Measurements from ENCODE around the gene SLC8A3. TPM values are rescaled to one million over a fixed set of nuclear protein-coding genes. Genes with fewer than 3 reads are reported as not detected.
"Not testable (repeated sequence)": the region's sequence is repeated elsewhere in the genome, so short reads cannot be mapped to it uniquely, and the experiment has no call there.

SLC8A3 gene
- under 1 TPM; 0.62 to 0.72 TPM for total RNA-seq

- peak within 1 kb of the TSS; percentile 27 for H3K27ac Mint-ChIP-seq
- H3K4me3 Mint-ChIP-seq, result peak within 1 kb of the TSS; percentile 85
- H3K4me1 Mint-ChIP-seq, result peaks cover 19% of the 10 kb centered on the region
- peaks cover 2% of the 10 kb centered on the region for H3K9me3 Mint-ChIP-seq
- DNase-seq, result peak; percentile 55
- H3K27me3 Mint-ChIP-seq, result peaks cover 74% of the 10 kb centered on the region
- peaks cover 8% of the 10 kb centered on the region for H3K36me3 Mint-ChIP-seq
These were observed at the start of gene SLC8A3 for GRCh38 chr14:70188659-70189455. Gene SLC8A3 (minus strand): TSS chr14:70188951. CDS start chr14:70168422, 20,529 bp downstream.

GRCh38 chr14:70237710-70238109, 49.0 kb upstream of the SLC8A3 start:
- Mint-ChIP-seq H3K36me3 (no peaks in the 10 kb centered on the region), H3K9me3 (no peaks in the 10 kb centered on the region), H3K4me3 (no peak overlapping the region), H3K27me3 (peaks cover 47% of the 10 kb centered on the region), H3K4me1 (no peaks in the 10 kb centered on the region), H3K27ac (no peak overlapping the region)
- no peak for DNase-seq

DNA sequence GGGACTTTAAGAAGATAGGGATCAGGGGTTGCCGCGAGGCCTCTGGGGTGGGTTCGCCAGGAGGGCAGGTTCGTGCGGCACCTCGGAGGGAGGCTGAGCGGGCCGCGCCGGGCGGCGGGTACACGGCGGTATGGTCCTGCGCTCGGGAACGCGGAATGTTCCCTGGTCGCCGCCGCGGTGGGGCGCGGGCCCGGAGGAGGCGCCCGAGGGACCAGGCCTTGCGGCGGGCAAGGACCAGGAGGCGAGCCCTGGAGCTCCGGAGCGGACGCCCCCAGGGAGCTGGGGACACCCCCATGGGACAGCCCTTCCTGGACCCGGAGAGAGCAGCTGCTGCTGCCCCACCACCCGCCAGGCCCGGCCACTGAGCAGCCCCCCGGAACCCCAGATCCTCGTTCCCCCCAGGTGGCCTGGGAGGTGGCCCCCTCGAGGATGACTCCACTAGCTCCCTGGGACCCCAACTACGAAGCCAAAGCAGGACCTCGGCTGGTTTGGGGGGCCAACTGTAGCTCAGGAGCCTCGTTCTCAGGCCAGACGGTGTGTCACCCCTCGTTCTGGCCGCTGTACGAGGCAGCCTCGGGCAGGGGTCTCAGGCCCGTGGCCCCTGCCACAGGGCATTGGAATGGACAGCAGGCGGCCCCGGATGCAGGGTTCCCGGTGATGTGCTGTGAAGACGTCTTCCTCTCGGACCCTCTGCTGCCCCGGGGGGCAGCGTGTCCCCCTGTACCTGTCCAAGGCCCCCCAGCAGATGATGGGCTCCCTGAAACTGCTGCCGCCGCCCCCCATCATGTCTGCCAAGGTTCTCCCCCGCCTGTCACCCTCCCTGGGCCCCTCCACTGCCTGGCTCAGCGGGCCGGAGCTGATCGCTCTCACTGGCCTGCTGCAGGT, 45.6 kb upstream of the SLC8A3 start:
- Mint-ChIP-seq H3K36me3 (no peaks in the 10 kb centered on the region), H3K4me1 (no peaks in the 10 kb centered on the region), H3K4me3 (no peak overlapping the region), H3K27me3 (peaks cover 32% of the 10 kb centered on the region), H3K9me3 (no peaks in the 10 kb centered on the region), H3K27ac (no peak overlapping the region)
- no peak for DNase-seq

GRCh38 chr14:70231756-70232544, 43.2 kb upstream of the SLC8A3 start:
- H3K4me1 Mint-ChIP-seq, H3K4me3 Mint-ChIP-seq, H3K9me3 Mint-ChIP-seq, H3K27ac Mint-ChIP-seq, H3K36me3 Mint-ChIP-seq, DNase-seq: not testable (repeated sequence)
- peaks cover 27% of the 10 kb centered on the region for H3K27me3 Mint-ChIP-seq

- not testable (repeated sequence) for H3K27ac Mint-ChIP-seq, H3K4me3 Mint-ChIP-seq, H3K9me3 Mint-ChIP-seq, DNase-seq, H3K36me3 Mint-ChIP-seq, H3K4me1 Mint-ChIP-seq
- H3K27me3 Mint-ChIP-seq, result peaks cover 26% of the 10 kb centered on the region
These were observed 41.3 kb upstream of the SLC8A3 start for GRCh38 chr14:70229877-70230640.

DNA sequence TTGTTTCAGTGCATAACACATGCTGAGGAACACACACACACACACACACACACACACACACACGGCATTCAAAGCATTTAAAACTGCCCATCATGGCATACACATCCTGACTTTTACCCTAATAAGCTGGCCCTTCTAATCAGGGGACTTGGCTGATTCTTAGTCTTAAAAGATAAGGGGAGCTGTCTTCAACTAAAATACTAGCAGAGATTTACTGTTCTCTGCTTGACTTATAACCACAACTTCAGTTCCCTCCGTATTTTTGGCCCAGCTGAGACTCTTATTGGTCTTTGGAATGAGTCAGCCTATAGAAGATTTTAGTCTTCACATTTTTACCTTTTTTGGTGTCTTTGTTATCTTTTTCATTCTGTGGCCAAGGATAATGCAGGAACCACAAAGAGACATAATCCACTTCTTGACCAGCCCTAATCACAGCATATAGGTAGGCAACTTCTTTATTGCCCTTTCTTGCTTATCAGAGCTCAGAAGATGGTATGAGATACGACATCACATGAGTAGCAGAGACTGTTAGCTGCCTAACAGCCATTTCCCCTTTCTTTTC, 25.1 kb upstream of the SLC8A3 start:
- no peak for DNase-seq
- H3K36me3 Mint-ChIP-seq, result no peaks in the 10 kb centered on the region
- no peaks in the 10 kb centered on the region for H3K9me3 Mint-ChIP-seq
- H3K27me3 Mint-ChIP-seq, result peaks cover under 1% of the 10 kb centered on the region
- H3K4me1 Mint-ChIP-seq, result no peaks in the 10 kb centered on the region
- no peak overlapping the region for H3K4me3 Mint-ChIP-seq
- H3K27ac Mint-ChIP-seq, result no peak overlapping the region

DNA sequence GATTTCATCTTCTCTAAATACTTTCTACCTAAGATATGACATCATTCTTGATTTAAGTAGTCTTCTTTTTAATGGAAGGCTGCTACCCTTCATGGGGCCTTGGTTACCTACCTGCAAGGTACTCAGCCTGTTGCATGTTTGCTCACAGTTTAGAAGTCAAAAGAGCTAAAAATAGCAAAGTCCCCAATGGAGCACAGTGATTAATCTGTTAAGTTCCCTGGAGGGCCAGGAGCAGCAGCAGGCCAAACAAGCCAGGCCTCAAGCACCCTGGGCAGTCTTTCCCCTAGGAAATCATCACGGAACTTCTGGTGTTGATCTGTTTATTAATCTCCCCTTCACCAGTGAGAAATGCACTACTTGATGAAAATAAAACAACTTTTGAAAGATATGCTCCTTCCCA, 24.0 kb upstream of the SLC8A3 start:
- no peaks in the 10 kb centered on the region for H3K9me3 Mint-ChIP-seq
- no peaks in the 10 kb centered on the region for H3K36me3 Mint-ChIP-seq
- peaks cover 6% of the 10 kb centered on the region for H3K27me3 Mint-ChIP-seq
- no peak for DNase-seq
- peaks cover 2% of the 10 kb centered on the region for H3K4me1 Mint-ChIP-seq
- H3K4me3 Mint-ChIP-seq, result no peak overlapping the region
- no peak overlapping the region for H3K27ac Mint-ChIP-seq

DNA sequence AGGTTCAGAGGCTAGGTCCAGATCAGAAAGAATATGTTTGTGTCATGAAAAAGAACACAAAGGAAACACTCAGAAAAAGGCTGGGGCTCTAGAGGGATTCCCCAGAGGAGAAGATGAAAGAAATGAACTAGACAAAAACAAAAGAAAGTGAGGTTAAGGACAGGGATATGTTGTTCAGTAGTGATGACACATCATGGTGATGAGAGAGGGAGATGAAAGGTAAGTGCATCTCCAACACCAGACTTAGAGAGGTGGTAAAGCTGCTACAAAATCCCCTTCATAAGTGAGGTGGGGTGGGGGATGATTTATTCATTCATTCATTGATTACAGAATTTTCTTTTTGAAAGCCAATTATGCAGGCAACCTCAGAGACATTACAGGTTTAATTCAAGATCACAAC, 19.6 kb upstream of the SLC8A3 start:
- Mint-ChIP-seq H3K36me3 (no peaks in the 10 kb centered on the region), H3K9me3 (no peaks in the 10 kb centered on the region), H3K27me3 (peaks cover 31% of the 10 kb centered on the region), H3K4me1 (peaks cover 2% of the 10 kb centered on the region), H3K27ac (no peak overlapping the region), H3K4me3 (no peak overlapping the region)
- no peak for DNase-seq

- Mint-ChIP-seq H3K4me3 (no peak overlapping the region), H3K27me3 (peaks cover 53% of the 10 kb centered on the region), H3K36me3 (no peaks in the 10 kb centered on the region), H3K9me3 (no peaks in the 10 kb centered on the region), H3K27ac (no peak overlapping the region), H3K4me1 (peaks cover 2% of the 10 kb centered on the region)
- no peak for DNase-seq
These were observed 14.9 kb upstream of the SLC8A3 start for GRCh38 chr14:70203686-70204085.

- Mint-ChIP-seq H3K27me3 (peaks cover 54% of the 10 kb centered on the region), H3K4me3 (no peak overlapping the region), H3K9me3 (no peaks in the 10 kb centered on the region), H3K4me1 (no peaks in the 10 kb centered on the region), H3K27ac (no peak overlapping the region), H3K36me3 (no peaks in the 10 kb centered on the region)
- DNase-seq, result no peak
These were observed 13.2 kb upstream of the SLC8A3 start for GRCh38 chr14:70201994-70202393.

- H3K27ac Mint-ChIP-seq, result no peak overlapping the region
- H3K9me3 Mint-ChIP-seq, result no peaks in the 10 kb centered on the region
- peaks cover 87% of the 10 kb centered on the region for H3K27me3 Mint-ChIP-seq
- peaks cover 6% of the 10 kb centered on the region for H3K4me1 Mint-ChIP-seq
- no peak for DNase-seq
- H3K4me3 Mint-ChIP-seq, result no peak overlapping the region
- H3K36me3 Mint-ChIP-seq, result no peaks in the 10 kb centered on the region
These were observed 4.6 kb upstream of the SLC8A3 start for GRCh38 chr14:70193396-70193795.

- Mint-ChIP-seq H3K4me3 (no peak overlapping the region), H3K4me1 (peaks cover 8% of the 10 kb centered on the region), H3K36me3 (no peaks in the 10 kb centered on the region), H3K9me3 (no peaks in the 10 kb centered on the region), H3K27me3 (peaks cover 88% of the 10 kb centered on the region), H3K27ac (no peak overlapping the region)
- DNase-seq, result no peak
These were observed 4.2 kb upstream of the SLC8A3 start for GRCh38 chr14:70192915-70193314.

DNA sequence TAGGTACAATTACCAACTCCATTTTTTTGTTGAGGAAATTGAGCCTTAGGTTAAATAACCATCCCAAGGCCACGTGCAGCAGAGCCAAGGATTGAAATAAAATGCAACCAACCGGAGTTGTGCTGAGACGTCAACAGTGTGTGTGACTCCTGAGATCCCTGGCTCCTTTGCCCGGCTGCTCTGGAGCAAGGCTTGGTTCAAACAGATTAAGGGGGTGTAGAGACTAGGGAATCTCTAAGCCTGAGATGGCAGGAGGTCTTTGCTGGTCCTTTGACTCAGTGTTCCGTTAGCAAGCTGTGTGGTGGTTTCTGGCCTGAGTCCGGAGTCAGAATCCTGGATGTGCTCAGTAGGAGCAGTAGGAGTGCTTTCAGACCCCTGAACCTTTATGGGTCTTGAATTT, 1.4 kb upstream of the SLC8A3 start:
- H3K27ac Mint-ChIP-seq, result no peak overlapping the region

GRCh38 chr14:70189456-70190077, 816 bp upstream of the SLC8A3 start:
- no peak for DNase-seq
- Mint-ChIP-seq H3K9me3 (peaks cover 2% of the 10 kb centered on the region), H3K36me3 (peaks cover 8% of the 10 kb centered on the region), H3K27me3 (peaks cover 81% of the 10 kb centered on the region), H3K4me1 (peaks cover 19% of the 10 kb centered on the region), H3K27ac (no peak overlapping the region), H3K4me3 (peak overlapping the region; percentile 77)

More for the DNA sequence above, 1.4 kb upstream of the SLC8A3 start:
- Mint-ChIP-seq H3K4me1 (peaks cover 19% of the 10 kb centered on the region), H3K9me3 (peaks cover 2% of the 10 kb centered on the region), H3K27me3 (peaks cover 86% of the 10 kb centered on the region), H3K36me3 (peaks cover 8% of the 10 kb centered on the region), H3K4me3 (no peak overlapping the region)
- no peak for DNase-seq

Measured in activated naive CD8-positive, alpha-beta T cell treated with anti-CD3 and anti-CD28 coated beads for 36 hours (primary cell).